ENCODE data around the gene MAD1L1.

MAD1L1 gene

GRCh38 chr7:1957471-1958225 lies 275.1 kb downstream of the MAD1L1 start:
- DNase-seq (ENCODE audit: low read depth in 1 of 2, low spot score in 1 of 2): no peak

DNA sequence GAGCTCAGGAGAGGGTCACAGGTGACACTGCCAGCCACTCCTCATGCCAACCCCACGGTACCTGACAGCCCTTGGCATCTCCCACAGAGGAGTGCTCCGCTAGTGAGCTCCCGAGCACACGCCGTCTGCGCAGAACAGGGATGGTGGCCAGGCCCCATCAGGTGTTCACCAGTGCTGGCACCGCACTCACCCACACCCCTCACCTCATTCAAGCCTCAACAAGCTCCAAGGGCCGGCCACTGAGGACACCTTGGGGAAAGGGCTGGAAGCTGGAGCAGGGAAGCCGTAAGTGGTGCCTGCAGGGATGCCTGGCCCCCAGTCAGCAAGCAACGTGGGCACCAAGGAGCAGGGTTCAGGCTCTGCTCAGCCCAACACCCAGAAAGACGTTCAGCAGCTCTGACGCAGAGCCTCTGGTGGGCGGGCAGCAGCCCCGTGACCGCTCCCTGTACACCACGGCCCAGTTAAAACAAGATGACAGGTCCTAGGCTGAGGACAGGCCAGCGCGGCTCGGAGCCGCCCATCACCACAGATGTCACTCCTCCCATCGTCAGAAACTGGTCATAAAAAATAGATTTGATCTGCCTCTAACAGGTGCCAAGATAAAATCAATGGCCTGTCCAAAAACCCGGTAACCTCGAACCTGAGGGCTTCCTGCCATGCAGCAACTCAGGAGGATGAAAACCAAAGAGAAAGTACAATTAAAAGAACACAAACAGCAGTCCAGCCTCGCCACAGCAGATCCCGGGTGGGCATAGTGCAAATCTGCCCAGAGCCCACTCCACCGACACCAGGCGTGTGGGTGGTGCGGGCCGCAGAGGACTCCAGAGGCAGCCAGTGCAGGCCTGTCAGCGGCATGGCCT lies 275.9 kb downstream of the MAD1L1 start:
- DNase-seq (ENCODE audit: low read depth in 1 of 2, low spot score in 1 of 2): no peak

DNA sequence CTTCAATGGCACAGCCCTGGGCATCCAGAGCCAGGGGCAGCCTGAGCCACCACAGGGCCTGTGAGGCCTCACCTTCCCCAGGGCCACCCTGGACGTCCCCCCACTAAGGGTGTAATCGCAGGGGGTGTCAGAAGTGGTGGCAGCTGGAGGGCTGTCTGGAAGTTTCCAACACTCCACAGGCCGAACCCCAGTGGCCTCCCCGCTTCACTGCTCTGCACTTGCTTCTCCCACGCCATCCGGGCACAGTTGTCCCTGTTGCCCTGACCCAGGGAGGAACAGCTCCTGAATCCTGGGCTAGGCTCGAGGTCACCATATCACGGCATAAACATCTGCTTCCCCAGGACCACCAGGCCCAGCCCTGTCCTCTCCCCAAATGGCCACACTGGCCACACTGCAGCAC lies 276.6 kb downstream of the MAD1L1 start:
- no peak for DNase-seq (ENCODE audit: low read depth in 1 of 2, low spot score in 1 of 2)

DNA sequence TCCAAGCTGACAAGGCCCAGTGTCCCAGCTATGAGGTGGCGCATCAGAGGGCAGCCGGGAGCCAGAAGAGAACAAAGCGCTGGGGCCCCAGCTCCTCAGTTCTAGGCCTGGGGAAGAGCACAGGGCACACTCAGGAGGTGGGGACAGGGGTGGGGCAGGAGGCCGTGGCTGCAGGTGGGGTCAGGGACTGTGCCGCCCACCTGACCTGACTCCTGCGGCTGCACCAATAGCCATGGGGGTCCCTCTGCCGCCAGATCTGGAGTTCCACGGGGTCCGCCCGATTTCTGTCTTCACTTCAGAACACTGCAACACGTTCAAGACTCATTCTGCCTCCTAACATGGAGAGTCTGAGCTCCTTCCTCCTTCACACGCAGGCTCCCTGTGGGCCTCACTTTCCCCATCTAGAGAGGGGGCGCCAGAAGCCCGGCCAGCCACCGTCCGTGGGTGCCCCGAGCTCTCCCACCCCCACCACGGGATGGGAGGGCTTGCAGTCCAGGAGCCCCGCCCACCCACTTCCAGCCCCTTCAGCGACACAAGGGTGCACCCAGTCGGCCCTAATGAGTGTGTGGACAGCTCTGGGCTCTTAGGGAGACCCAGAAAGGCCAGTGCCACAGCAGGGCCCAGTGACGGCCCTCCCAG lies 278.3 kb downstream of the MAD1L1 start:
- no peak for DNase-seq (ENCODE audit: low read depth in 1 of 2, low spot score in 1 of 2)

DNA sequence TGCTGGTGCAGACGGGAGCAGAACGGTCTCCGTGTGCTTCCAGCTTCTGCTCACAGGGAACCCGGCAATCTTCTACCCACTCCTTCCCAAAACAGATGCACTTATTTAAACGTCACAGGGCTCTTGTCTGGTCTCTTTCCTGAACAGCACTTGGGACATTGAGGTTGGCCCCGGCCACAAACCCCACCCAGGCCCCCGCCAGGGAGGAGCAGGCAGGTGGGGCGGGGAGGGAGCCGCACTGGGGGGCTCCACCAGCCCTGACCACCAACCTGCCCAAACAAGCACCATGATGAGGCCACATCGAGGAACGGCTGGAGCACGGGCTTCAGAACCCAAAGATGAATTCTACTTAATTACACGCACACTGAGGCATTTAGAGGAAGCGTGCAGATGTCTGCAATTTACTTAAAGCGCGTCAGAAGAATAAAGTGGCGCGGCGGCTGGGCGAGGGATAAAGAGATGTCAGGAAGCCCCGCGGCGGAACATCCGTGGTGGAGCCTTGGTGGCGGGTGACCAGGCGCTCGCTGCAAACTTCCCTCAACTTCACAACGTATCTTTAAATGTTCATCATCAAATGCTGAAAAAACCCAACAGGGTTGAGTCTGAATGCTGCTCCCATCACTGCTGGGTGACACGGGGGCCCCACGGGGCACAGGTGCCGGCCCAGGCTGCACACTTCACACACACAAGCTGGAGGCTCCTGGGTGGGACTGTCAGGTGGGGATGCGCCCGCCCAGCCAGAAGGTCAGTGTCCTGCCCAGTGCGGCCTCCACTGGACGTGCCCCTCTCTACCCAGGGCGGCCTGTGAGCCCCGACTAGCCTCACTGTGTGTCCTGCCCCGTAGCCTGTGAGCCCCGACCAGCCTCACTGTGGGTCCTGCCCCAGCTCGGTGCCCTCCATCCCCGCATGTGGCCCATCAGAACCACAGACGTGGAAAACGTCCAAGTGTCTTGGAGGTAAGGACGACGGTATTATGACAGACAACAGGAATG lies 279.2 kb downstream of the MAD1L1 start:
- no peak for DNase-seq (ENCODE audit: low read depth in 1 of 2, low spot score in 1 of 2)

DNA sequence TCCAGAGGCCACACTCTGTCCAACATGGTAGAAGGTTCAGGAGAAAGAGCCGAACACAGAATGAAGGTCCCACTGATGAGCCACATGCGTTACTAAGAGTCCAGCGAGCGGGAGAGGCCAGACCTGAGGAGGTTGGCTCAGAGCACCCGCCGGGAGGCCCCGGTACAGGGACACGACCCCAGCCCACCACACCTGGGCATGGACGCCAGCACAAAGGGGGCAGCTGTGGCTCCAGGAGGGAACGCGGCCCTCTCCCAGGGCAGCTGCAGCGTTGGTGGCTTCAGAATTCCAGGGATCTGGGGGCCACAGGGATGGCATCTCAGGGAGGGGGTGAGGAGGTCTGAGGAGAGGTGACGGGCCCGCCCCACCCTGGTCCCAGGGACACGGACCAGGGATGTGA lies 280.0 kb downstream of the MAD1L1 start:
- no peak for DNase-seq (ENCODE audit: low read depth in 1 of 2, low spot score in 1 of 2)

DNA sequence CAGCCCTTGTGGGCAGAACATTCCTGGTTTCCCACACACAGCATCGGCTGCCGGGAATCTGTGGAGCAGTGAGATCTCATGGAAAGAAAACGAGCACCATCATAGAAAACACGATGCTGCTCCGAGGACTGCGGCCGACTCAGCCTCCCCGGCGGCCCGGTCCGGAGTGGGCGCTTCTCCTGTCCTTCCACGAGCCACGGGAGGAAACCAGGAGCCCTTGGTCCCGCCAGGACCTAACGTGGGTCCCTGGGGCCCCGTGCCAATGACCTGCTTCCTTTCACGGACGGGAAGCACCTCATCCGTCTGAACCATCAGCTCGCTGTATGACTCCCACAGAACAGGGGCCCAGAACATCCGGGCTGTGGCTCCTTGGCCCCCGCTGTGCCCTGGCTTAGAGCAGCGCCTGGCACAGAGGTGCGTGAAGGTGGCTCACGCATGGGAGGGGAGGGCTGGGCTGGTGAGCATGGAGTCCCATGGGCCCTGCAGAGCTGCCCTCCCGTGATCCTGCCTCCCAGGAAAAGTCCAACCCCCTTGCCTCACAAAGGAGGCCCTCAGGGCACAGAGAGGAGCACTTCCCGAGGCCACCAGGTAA lies 280.5 kb downstream of the MAD1L1 start:
- DNase-seq (ENCODE audit: low read depth in 1 of 2, low spot score in 1 of 2): no peak

DNA sequence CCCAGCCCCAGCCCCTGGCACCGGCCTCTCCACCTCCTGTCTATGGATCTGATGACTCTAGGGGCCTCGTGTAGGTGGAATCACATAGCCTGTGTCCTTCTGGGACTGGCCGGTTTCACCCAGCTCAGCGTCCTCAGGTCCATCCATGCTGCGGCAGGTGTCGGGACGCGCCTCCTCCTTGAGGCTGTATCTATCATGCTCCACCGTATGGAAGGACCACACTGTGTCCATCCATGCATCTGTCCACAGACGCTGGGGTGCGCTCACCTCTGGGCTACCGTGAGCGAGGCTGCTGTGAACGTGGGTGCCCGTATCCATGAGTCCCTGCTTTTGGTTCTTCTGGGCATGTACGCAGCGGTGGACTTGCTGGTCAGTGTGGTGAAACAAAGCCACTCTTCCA lies 281.1 kb downstream of the MAD1L1 start:
- no peak for DNase-seq (ENCODE audit: low read depth in 1 of 2, low spot score in 1 of 2)

GRCh38 chr7:1951159-1951536 lies 281.6 kb downstream of the MAD1L1 start:
- no peak for DNase-seq (ENCODE audit: low read depth in 1 of 2, low spot score in 1 of 2)

GRCh38 chr7:1950452-1951158 lies 282.1 kb downstream of the MAD1L1 start:
- no peak for DNase-seq (ENCODE audit: low read depth in 1 of 2, low spot score in 1 of 2)

GRCh38 chr7:1950066-1950451 lies 282.7 kb downstream of the MAD1L1 start:
- DNase-seq (ENCODE audit: low read depth in 1 of 2, low spot score in 1 of 2): no peak

DNA sequence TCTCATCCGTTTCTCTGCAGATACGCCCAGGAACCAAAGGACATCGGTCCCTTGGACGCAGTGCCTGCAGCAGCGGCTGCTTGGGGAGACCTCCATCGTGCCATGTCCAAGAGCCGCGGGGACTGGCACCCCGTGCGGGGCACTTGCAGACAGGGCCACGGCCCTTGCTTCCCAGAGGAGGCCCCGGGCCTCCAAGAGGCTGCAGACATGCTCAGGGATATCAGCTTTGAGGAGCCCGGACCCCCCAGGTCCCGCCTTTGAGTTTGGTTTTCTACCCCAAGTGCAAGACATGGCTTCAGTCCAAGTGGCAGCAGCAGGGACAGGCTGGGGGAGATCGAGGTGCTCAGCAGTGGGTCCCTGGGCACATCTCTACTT lies 283.1 kb downstream of the MAD1L1 start:
- DNase-seq (ENCODE audit: low read depth in 1 of 2, low spot score in 1 of 2): no peak

DNA sequence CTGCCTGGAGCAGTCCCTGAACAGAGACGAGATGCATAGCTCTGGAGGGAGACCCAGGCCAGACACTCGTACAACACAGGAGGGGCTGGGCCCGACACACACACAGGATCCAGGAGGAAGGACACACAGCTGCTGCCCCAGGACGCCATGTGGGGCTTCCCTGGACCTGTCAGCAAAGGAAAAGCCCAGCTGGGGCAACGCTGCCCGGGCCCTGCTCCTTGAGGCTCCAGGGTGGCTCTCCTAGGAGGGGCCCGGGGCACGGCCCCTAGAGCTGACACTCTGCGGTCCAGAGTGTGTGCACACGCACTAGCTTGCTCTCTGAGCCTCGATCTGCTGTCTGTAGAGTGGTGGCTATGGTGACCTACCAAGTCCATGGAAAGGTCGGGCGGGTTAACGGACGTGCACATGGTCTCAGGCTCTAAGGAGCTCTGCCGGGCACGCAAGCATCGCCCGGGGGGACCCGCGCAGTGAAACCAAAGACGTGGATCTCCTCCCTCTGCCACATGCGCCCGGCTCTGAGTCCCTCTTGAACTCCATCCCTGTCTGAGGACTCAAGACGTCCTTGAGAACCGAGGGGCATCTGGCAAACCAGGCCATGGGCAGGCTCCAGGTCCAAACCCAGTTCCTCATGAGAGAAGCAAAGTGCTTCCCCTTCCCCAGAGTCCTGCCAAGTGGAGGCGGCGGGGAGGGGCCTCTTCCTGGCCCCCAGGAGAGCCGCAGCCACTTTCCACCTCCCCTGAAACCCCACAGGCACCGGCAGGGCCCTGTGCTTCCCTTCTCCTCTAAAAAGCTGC lies 283.7 kb downstream of the MAD1L1 start:
- no peak for DNase-seq (ENCODE audit: low read depth in 1 of 2, low spot score in 1 of 2)

DNA sequence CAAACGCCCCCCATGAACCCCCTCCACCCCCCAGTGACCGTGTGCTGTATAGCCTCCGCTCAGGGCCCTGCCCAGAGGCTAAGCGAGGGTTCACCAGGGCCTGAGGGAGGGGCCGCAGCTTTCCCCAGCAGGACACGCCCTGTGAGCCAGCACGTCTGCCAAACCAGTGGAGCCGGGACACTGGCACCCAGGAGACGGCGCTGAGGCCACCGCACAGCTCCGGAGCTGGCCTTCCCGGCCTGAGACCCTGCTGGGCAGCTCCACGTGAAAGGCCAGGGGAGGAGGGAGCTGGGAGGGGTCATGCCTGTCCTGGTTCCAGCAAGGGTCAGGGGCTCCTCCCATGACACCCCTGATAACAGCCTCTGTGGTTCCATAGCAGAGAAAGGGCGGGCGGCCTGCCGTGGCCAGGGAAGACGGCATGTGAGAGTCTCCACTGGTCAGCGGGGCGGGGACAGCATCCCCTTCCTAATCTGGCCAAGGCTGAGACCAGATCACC lies 284.4 kb downstream of the MAD1L1 start:
- DNase-seq (ENCODE audit: low read depth in 1 of 2, low spot score in 1 of 2): no peak

DNA sequence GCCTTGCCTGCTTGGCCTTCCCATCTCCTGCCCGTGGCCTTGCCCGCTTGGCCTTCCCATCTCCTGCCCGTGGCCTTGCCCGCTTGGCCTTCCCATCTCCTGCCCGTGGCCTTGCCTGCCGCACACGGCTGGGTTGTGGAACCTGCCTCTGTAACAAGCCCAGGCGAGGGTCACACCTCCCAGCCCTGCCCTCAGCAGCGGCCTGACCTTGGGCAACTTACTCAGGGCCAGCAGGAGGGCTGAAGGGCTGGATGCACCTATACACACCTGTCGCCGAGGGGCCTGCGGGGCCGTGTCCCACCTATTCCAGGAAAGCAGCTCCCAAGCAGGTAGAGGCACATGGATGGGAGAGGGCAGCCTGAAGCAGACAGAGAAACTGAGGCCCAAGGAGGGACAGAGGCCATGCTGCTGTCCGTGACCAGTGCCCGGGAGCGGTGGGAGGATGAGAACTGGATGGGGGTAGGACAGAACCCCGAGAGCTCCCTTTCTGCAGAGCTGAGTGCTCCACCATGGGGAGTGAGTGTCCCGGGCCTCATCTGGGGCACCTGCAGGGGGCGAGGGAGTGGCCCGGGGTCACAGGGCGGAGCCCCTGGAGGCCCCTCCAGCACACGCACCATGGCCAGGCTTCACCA lies 285.0 kb downstream of the MAD1L1 start:
- no peak for DNase-seq (ENCODE audit: low read depth in 1 of 2, low spot score in 1 of 2)

DNA sequence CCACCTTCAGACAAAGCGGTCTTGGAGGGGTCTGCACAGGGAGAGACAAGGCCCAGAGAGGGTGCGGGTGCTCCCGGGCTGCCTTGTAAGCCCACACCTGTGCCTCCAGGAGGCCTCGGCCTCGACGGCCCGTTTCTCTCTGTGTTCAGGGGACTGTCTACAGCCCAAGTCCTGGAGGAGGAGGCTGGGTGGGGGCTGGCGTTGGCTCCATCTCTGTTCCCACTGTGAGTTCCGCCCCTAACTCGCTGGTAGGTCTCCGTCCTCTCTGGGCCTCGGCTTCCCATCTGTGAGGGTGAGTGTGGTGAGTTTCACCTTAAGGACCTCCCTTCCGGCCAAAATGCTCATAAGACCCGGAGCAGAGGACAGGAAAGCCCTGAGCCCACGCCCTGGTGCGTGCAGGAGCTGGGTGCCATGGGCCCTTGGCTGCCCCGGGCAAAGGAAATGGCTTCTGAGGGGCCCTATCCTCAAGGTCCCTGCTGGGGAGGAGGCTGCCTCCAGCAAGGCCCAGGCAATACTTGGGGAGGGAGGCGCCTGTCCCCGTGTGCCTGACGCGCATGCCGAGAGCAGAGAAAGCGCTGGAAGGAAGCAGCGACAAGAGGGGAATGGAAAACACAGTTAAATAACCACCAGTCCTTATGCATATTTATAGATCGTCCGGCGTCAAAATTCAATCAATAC lies 285.8 kb downstream of the MAD1L1 start:
- DNase-seq (ENCODE audit: low read depth in 1 of 2, low spot score in 1 of 2): no peak

DNA sequence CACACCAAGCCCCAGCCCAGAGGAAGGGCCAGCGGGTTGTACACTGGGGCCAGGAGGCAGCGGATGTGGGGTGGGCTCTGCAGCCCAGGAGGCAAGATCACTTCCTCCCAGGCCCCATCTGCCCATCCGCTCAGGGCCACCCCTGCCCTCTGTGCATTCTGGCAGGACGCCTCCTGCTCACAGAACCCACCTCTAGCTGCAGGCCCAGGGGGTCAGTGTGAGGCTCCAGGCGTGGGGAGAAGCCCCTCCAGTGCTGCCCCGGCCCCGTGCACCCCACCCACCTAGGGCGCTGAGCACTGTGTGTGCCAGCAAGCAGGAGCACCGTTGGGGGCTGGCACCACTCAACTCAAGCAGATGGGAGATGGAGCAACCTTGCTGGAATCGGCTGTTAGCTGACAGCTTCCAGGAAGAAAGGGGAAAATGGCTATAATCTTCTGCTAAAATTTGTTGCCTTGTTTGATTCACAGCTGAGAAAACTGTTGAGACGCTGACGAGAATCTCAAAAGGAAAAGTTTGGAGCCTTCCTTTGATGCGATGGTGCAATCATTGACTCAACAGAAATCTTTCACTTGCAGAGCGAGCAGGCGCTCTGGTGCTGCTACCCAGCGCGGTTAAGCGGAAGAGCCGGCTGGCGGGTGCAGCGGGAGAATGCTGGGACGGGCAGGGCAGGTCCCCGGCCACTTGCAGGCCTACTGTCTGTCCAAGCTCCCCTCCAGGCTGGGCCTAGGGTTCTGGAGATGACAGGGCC lies 286.5 kb downstream of the MAD1L1 start:
- DNase-seq (ENCODE audit: low read depth in 1 of 2, low spot score in 1 of 2): no peak
